NCI-H1417 (cell line): ENCODE results near the gene RFX3.

Experiments used
- DNase-seq, 3 experiments: peaks; one replicate each; lab custom pipeline; 2025; lab: John Stamatoyannopoulos, UW

Gene RFX3

DNA sequence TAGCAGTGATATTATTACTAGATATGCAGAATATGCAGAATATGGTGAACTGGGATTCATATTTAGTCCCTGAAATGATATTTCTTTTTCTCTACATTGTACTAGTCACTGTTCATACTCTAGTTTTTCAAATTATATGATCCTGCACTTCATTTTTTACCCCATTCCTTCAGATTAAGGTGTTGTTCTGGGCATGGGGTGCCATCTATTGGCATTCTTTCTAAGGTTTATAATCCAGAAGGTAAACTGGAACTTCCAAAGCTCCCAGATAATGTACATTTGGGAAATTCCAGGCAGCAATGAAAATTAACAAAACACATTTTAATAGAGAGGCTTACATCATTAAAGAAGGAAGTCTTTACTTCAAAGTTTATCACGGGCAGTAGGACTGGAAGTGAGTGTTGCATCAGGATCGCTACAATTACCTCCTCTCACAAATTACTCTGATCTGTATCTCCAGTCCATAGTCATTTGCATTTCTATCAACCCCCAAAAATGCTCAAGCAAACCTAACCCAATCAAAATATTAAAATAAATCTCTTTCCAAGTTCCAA lies 12.5 kb downstream of the RFX3 start:
- DNase-seq = no peak

DNA sequence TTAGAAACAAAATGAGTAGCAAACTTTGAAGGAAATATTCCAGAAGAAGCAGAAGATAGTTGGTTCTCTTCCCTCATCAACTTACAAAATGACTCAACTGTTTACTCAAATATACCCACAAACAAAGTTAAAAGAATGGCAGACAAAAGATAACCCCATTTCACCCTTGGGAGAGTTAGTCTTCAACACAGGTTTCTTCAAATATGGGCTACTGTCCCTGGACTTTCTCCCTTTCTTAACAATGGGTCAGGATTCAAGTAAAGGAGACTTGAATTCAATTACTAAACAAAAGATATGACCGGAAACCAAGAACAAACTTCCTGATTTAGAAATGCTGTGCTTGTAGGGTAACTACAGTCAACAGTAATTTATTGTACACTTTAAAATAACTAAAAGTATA lies 14.2 kb downstream of the RFX3 start:
- DNase-seq = no peak

DNA sequence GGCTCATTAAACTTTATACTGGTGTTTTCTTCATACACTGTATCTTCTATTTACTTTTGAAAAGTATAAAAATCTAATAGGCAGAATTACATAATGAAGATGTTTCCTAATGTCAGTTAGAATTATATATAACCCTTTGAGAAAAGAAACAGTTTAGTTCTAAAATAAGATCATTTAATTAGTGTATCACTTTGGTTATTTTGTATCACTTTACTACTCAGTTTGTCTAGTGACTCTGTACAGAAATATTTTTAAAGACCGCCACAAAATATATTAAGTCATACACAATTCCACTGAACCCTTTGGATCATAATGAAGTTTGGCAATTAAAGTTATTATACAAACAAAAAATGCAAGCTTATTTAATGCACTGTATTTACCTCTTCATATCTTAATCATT lies 15.0 kb downstream of the RFX3 start:
- DNase-seq = no peak

DNA sequence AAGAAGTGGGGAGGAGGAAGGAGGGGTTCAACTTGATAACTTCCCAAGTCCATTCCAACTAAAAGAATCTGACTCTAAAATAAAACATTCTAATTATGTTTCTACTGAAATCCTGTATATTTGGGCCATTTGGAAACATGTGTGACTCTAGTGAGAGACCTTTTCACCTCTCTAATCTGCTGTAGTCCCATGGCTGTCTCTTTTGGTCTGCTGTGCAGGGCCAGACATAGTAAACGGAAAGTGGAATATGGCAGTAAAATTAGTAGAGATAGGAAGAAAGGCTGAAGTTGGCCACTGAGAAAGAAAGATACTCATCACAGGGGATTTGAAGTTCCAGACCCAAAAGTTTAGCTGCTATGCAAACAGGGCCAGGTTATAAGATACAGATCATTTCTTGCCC lies 15.9 kb downstream of the RFX3 start:
- DNase-seq = no peak

DNA sequence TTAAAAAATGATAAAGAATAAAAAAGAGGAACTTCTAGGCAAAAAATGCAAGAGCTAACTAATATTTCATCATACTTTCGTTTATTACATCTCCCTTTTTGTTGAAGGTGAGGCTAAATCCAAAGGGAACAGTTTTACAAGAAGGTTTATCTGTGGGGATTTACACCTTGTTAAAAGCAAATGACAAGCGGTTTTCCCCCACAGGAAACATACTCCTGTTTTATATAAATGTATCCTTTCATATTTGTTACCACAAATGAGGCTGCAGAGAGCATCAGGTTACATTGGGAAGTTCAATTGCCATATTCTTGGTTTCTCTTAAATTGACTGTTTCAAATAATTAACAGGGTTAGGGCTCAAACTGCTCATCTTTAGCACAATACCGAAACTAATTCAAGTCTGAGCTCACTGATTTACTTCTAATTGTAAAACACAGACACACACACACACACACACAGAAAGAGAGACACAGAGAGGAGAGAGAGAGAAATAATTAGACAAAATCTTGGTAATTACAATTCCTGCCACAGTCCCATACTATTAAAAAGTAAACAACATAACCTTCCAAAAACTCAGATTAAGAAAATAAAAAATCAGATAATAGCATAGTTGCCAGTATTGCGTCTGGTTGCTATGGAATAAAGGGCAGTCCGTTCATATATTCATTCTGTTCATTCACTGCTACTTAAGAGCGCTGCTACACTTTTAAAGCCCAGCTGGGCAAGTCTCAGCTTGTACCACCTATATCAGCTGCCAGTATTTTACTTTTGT lies 17.1 kb downstream of the RFX3 start:
- DNase-seq = peak; percentile 66 to 89 (median 68)

DNA sequence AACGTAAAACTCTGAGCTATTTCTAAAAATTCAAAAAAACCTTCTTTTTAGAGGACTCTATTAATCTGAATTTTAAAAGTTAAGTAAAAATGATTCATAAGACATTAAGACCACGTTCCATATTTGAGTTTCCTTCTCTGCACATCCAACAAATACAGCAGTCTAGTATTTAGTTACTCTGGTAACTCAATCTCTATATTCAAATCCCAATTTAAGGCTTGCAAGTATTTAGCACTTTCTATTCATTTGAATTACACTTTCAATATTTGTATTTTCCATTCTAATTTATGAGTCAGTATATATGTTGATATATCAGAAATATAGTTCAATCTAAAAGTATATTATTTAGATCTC lies 17.7 kb downstream of the RFX3 start:
- peak in 1 of 3 experiments; percentile 55 for DNase-seq

DNA sequence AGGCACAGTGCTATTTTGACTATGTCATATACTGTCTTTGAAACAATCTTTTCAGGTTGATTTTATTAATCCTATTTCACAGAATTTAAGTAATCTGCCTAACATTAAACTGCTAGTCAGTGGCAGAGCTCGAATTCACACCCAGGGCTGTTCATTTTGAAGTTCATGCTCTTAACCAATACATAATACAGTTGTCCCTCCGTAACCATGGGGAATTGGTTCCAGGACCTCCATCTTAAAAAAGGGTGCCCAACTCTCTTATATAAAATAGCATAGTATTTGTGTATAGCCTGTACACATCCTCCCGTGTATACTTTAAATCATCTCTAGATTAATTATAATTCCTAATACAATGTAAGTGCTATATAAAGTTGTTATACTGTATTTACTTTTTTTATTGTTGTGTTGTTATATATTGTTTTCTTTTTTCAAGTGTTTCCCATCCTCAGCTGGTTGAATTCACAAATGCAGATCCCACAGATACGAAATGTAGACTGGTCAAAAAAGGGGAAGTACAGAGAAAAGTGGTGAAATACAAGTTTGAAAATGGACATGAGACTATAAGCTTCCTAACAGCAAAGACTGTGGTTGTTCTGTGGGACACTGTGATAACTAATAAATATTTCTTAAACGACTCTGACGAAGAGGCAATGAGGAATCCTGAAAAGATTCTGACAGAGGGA lies 18.3 kb downstream of the RFX3 start:
- DNase-seq = peak in 1 of 3 experiments; percentile 43

DNA sequence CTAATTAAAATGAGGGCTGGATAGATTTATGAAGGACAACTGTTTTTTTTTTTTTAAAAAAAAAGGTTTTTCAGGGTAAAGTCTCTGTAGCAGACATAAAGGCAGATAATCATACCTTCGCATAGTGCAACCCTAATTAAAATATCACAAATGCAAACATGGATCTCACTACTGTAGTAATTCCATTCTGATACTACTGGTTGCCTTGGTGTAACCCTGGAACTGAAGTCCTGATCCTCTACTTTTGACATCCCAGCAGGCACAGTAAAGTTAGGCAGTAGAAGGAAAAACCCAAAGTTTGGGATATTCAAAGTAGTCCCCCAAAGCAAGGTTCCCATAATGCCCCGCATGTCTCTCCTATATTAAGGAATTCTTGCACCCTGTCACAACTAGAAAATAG lies 19.6 kb downstream of the RFX3 start:
- DNase-seq = no peak

DNA sequence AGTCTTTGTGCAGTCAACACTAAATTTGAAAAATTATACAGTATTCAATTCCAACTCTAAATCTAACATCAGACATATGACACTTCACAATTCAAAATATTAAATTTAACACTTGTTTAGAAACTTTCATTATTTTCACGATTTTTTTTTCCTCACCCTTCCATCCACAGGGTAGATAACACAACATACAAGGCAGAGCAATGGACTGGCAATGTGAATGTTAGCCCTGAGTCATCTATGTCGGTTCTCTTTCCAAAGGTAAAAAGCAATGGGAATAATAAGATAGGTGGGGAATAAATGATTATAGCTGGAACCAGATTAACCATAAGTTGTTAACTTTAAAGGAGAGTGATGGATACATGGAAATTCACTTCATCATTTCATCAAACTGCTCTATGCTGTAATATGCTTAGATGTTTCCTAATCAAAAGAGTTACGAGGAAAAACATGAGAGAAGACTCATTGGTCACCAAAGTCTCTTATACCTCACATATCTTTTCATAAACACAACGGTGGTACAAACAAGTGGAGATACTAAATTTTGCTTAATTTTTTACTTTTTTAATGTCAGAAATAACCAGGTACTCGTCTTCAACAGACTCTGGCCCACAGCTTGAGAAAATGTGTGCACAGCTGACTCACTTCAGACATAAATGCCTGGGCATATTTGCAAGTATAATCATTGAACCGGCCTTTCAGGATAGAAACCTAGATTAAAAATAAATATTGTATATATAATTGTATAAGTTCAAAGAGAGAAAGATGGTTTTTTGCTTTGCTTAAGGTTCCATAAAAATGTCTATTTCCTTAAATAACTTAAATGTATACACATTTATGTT lies 23.0 kb downstream of the RFX3 start:
- no peak for DNase-seq

DNA sequence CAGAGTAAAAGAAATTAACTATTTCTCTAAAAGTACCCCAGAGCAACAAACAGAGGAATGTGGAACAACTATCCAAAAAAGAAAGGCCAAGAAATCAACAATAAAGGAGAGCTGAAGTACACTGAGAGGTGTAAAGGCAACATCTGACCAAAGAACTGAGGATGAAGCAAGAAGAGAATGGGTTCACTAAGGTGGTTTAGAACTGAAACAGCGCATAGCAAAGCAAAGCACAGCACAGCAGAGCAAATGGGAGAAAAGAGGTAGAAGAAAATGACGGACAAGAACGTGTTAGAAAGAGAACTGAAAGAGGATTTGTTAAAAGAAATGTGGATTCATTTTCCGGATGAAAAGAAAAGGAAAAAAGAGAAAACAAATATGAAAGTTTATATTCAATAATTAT lies 25.8 kb downstream of the RFX3 start:
- DNase-seq = no peak

DNA sequence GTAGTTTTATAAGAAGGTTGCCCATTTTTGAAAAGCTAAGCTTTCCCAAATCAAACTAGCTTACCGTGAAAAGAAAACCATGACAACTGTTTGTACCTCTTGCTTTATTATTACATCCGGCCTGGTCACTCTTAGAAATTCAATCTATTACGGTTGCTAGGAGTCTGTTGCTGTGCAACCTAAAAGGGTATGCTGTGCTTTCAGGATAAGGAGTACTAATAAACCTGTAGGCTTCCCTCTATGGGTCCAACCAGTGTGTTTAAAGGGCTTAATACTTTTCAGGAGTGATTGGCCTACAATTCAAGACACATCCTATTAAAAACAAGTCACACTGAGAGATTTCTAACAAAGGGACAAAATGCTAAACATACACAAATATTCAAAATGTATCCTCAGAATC lies 27.1 kb downstream of the RFX3 start:
- peak in 2 of 3 experiments; percentile 22 to 76 for DNase-seq

DNA sequence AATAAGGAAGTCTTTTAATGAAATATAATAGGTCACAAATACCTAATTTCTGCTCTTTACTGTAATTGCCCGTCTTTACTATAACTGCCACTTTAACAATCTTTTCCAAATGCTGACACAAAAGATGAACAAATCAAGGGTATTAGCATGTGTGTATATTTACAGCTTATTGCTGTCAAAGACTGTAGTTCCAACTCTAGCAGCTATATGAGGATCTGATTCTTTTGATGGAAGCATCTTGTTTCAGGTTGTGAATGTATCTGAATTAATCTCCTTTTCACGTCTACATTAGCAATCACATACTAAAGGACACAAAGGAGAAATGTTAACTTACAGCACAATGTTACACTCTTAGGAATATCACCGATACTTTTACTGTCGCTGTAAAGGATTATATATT lies 27.9 kb downstream of the RFX3 start:
- peak in 1 of 3 experiments; percentile 35 for DNase-seq

DNA sequence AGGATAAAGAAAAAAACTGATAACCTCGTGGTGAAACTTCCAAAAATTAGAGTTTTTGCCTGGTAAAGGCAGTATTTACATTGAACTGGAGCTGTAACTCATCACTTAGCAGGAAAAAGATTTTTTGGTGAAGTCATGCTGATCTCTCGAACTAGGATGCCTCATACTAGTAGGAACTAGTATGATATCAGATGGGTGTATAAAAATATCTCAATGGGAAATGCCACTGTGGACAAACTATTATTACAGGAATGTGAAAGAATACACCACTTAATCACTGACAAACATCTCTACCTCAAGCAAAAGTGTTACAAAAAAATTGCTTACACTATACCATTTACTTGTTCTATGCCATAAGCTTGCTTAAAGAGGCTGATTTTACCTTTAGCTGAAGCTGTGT lies 28.4 kb downstream of the RFX3 start:
- DNase-seq = no peak

DNA sequence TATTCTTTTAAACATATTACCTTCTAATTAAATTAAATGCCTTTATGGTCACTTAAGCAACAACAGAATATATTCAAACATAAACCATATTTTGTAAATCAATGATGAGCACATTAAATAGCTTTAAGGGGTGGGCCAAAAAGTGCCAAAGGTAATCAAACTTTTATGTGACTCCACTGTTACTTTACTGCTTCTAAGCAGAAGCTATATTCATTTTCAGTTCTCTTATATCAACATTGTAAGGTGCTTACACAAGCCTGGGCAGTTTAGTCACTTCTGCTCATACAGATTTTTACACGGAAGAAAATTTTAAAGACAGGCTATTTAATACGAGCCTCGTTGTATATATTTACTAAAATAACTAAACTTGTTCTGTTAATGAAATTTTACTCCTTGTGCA lies 29.9 kb downstream of the RFX3 start:
- no peak for DNase-seq

DNA sequence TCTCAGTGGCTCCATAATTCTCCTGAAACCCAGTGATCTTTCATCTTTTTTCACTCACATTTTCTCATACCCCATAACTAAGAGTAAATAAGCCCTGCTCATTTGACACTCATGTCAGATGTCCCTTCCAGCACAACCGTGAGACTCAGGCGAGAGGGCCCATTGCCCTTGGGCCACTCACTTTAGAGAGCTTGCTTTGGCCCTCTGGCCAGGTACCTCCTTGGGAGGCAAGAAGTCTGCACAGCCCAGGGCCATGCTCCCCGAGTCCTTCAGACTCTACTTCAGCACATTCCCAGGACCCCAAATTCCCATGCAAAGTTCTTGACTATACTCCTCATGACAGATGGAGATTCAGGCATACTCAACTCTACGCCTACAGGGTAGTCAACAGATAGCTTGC lies 33.6 kb downstream of the RFX3 start:
- DNase-seq = no peak

DNA sequence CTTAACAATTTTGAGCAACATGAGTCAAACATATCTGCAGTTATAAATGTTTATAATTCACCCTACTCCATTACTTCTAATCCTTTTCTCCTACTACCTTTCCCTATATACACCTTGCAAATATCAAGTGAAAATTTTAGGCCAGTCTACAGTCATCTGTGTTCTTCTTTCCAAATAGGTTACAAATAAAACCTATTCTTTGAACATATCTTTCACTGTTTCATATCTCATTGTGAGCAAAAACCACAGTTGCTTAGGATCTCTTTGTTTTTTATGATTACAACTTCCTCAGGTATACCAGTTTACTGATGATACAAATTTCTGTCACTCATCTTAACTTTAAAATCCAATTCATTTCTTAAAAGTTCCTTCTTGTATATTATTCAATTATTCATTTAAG lies 34.4 kb downstream of the RFX3 start:
- no peak for DNase-seq

DNA sequence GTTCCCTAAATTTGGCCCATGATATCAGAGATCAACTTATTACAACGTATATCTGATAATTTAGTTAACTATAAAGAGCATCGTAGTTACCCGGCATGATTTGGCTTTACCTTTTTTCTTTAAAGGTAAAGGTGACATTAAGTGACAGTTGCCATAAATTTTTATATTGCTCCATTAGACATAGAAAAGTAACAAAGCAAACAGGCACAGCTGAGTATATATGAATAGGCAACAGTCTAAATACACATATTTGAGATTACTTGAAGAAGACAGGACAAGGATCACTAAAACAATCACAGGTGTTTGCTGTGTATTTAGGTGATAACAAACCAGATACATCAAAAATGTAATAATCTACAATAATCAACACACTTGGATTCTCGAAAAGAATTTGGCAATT lies 34.8 kb downstream of the RFX3 start:
- DNase-seq = peak in 1 of 3 experiments; percentile 42

DNA sequence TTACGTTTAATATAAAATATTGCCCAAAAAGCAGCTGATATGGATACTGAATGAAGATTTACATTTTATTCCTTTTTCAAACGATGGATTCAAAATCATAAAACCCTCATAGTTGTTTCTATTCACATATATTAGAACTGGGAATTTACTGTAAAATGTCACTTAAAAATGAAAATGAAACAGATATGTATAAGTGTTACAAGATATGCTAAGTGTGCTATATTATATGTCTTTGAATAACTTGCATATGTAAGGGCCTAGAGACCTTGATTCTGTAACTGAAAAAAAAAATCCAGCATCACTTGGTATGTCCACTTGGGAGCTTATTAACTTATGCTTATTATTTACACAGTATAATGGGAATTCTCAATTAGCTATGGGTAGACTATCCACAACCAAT lies 43.2 kb downstream of the RFX3 start:
- no peak for DNase-seq

DNA sequence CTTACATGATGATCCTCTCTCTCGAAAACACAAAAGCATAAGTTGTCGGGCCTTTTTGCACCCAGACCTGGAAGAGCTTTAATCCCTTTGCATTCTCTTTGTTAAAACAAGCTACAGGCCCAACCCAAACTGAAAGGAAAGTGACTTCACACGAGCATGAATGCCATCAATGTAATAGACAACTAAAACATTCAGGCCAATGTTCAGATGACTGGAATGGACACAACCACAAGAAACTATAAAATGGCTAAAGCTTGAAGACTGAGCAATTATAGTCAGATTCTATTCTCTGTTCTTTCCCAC lies 45.5 kb downstream of the RFX3 start:
- DNase-seq = peak in 1 of 3 experiments; percentile 28

DNA sequence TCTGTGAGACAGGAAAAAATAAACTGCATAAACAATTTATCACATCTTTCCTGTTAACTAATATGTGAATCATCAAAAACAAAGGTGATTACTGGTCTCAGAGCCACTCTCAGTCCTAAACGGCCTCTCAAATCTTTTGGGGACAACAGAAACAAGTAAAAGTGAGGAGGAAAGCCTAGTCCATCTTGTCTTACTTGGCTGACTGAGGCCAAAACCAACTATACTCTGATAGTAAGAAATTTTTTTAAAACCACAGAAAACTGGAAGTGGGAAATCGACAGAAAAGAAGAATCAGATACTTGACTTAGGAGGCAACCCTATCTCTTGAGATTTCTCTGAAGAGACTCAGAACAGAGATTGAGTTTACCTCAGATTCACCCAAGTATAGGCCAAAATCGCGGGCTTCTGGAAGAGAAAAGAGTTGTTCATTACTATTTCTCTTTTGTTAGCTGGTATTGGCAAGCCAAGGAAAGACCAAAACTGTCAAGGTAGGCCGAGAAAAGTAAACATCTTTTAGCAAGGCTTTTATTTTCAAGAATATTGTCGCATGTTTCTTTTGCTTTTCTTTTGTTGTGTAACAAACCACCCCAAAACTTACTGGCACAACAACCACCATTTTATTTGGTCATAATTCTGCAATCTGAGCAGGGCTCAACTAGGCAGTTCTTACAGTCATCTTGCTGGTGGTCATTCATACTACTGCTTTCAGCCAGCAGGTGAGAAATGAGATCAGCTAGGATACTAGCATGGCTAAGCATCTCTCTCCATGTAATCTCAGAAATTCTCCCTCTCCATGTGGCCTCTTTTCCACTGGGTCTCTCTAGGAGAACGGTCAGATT lies 46.1 kb downstream of the RFX3 start:
- DNase-seq = no peak

DNA sequence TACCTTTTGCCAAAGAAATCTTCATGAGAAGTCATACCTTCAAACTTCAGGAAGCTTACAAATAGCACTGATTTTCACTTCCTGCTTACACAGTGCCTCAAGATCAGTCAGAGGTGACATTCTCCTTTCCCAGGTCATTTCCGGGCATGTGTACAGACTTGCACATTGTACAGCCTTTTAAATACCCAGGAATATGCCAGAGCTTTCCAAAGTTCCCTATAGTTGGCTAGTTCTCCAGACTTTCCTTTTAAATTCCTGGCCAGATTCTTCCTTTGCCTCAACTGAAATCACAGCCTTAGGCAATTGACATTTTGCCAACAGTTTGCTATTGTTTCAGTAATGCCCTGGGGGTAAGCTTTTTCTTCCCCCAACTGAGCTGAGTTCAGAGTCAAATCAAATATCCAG lies 47.2 kb downstream of the RFX3 start:
- peak in 1 of 3 experiments; percentile 15 for DNase-seq
